ENCODE results near the gene CSTF1.

DNA sequence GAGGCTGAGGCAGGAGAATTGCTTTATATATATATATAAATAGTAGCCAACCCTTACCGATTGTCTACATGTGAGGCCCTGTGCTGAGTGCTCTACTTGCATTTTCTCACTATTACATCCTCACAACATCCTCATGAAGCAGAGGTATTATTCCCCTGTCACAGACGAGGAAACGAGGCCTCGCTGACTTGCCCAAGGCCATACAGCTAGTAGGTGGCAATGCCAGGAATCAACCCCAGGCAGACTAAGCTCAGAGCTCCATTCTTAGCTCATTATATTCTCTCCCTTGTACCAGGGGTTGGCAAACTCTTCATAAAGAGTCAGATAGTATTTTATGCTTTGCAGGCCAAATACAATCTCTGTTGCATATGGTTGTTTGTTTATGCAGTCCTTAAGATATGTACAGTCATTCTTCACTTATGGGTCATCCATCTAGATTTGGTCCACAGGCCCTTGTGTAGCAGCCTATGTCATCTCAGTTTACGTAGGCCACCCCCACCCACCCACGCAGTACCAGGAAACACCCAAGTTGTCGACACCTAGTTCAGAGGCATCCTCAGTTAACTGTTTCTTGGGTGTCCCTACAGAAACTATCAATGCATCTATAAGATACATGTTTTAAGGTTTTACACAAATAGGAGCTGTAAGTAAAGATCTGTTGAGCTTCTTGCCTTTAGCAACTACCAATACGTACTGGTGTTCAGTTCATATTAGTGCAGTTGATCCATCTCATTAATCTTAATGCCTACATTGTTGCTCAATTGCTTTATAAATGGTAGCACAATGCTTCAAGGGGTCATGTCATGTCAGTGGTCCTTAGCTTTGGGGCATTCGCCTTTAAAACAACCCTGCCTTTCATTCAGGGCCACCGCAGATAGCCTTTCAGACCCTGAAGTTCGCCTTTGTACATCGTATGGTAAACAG is 22.7 kb downstream of the CSTF1 start:
- no peak for TF ChIP-seq CTCF (IDR thresholded peaks at IDR 0.05 in 2 of 3, conservative IDR thresholded peaks at IDR 0.05 in 1 of 3; ENCODE audit: borderline replicate concordance in 1 of 3, insufficient read depth in 1 of 3, low read depth in 2 of 3, low read length in 2 of 3)
- no peak for TF ChIP-seq POLR2AphosphoS5 (IDR thresholded peaks at IDR 0.05; ENCODE audit: low read depth, low read length)
- TF ChIP-seq FOSL1 (IDR thresholded peaks at IDR 0.05; ENCODE audit: low read depth): no peak
